Fibroblast of villous mesenchyme (primary cell): Measurements from ENCODE around the gene MKNK1. TPM values are rescaled to one million over a fixed set of nuclear protein-coding genes. Genes with fewer than 3 reads are reported as not detected.
A peak's percentile ranks its signal among the peaks of the same experiment; 100 is the strongest.

Experiments
- DNase-seq: peaks from one replicate; pipeline ENCODE4 v3.0.0-alpha.2; 2010; ENCODE audit warnings: low read depth
- H3K4me3 ChIP-seq: 2 replicates; pipeline ENCODE4 v1.5.1; 2011; ENCODE audit warnings: low read depth, mild to moderate bottlenecking, low read length
- total RNA-seq: library from RNA; depleted of rRNA; stranded (reverse); fragments of >200 nt; gene quantifications from 2 replicates; pipeline ENCODE4 v1.2.3, GENCODE V29; 2012
- TF ChIP-seq, protein P1 (sequence below): IDR thresholded peaks from 2 replicates; pipeline ENCODE4 v1.5.1; 2012; ENCODE audit warnings: low read depth, mild to moderate bottlenecking, low read length; ENCODE audit not compliant: insufficient read depth

Gene MKNK1
- total RNA-seq, 1 donor, result 14.7 TPM

DNA sequence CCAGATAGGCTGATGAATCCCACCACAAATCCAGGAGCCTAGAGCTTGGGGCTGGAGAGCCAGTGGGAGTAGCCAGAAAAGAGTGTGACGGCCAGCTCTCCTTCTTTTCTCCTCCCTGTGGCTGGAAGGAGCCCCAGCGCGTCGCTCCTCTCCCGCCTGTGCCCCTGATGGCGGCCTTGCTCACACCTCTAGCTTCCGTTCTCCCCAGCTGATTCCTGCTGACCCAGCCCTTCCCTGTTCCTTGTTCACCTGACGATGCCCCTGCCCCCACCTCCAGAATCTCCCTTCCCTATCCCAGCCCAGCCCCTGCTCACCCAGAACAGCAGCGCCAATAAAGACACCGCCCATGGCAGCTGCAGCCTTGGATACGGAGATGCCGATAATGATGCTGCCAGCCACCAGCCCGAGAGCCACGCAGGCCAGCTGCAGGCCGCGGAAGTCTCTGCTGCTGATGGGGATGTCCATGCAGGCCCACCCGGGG, 53.3 kb downstream of the MKNK1 start:
- no peak for DNase-seq
- no peak overlapping the region for H3K4me3 ChIP-seq
- TF ChIP-seq, protein P1, sequence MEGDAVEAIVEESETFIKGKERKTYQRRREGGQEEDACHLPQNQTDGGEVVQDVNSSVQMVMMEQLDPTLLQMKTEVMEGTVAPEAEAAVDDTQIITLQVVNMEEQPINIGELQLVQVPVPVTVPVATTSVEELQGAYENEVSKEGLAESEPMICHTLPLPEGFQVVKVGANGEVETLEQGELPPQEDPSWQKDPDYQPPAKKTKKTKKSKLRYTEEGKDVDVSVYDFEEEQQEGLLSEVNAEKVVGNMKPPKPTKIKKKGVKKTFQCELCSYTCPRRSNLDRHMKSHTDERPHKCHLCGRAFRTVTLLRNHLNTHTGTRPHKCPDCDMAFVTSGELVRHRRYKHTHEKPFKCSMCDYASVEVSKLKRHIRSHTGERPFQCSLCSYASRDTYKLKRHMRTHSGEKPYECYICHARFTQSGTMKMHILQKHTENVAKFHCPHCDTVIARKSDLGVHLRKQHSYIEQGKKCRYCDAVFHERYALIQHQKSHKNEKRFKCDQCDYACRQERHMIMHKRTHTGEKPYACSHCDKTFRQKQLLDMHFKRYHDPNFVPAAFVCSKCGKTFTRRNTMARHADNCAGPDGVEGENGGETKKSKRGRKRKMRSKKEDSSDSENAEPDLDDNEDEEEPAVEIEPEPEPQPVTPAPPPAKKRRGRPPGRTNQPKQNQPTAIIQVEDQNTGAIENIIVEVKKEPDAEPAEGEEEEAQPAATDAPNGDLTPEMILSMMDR, result no peak

DNA sequence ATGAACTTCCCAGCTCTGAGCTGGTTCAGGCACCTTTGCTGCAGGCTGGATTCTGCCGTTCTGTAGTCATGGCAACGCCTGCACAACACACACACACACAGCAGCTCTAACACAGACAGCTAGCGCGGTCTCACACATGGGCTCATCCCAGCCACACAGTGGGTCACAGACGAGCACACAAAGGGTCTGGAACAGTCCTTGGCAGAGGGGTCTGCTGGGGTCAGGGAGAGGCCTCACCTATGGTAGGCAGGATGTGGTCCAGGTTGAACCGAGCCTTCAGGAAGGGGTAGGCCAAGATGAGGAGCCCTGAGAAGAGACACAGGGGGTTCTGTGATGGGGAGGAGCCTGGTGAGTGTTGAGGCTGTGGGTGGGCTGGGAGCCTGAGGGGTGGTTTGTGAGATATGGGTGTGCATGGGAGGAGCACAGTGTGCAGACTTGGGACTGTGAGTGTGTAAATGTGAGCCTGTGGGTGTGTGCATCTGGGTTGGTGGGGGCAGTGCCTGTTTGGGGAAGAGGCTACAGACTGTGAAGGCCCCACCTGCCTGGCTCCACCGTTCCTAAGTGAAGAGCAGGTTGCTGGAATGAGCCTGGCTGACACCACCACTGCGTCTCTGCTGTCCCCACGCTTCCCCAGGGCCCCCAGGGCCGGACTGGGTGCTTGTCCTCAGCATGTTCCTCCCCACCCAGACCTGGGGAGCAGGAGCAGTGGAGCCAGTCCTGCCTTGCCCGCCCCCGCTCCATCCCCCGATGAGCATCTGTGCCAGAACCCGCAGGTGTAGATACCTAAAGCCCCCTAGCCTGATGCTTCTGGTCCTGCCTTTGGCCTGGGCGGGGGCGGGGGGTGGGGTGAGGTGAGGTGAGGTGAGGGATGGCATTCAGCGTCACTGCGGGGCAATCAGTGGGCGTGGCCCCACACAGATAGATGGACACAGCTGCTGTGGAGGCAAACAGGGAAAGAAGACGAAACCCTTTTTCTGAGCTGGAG, 54.1 kb downstream of the MKNK1 start:
- H3K4me3 ChIP-seq, result no peak overlapping the region
- TF ChIP-seq, protein P1, result no peak
- DNase-seq, result peak; percentile 19

DNA sequence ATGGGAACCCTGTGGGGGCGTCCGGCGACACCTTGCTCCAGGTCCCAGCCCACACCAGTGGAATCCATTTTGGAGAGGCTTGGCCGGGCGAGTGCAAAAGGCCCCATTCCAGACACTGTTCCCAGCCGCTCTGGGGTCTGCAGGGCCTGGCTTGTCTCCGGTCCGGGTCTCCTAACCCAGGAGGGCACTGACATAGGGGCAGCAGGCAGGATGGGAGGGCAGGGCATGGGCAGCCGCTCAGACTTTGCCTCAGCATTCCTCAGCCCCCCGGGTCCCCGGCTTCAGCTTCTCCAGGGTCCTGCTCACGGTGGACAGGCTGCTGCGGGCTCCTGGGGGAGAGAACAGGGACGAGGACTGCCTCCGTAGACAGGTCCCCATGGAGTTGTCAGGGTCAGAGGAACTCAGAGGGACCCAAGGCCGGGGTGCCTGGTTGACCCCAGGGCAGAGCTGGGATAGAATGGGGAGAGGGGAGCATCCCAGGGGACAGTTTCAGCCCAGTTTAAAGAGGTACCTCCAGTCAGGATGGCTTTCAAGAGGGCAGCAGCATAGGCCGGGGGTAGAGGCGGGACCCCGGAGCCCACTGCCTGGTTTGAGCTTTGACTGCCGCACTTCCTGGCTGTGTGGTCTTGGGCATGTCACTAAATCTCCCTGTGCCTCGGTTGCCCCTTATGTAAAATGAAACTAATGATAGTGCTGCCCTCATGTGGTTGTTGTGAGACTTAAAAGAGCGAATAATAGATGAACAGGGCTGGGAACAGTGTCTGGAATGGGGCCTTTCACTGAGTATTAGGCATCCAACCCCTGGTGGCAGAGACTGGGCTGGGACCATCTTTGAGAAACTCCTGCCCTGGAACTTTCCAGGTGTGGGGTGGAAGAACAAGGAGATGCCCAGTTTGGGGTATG, 56.3 kb downstream of the MKNK1 start:
- H3K4me3 ChIP-seq, result no peak overlapping the region
- TF ChIP-seq, protein P1, result peak; percentile 55
- peak; percentile 61 for DNase-seq

DNA sequence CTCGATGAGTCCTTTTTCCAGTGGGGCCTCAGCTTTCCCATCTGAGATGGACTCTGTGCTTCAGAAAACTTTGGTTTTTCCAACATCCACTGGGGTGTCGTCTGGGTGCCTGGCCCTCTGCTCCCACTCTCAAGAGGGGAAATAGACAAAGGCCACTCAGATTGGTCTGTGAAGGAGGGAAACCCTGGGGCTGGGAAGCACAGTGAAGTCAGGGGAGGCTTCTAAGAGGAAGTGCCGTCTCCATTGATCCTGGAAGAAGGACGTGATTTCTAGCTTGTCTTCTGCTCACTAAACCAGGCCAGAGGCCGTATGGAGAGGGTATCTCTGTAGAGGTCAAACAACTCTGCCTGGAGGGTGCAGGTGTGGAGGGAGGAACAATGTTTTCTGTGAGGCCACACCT, 57.9 kb downstream of the MKNK1 start:
- no peak for DNase-seq
- TF ChIP-seq, protein P1, result no peak
- H3K4me3 ChIP-seq, result no peak overlapping the region

DNA sequence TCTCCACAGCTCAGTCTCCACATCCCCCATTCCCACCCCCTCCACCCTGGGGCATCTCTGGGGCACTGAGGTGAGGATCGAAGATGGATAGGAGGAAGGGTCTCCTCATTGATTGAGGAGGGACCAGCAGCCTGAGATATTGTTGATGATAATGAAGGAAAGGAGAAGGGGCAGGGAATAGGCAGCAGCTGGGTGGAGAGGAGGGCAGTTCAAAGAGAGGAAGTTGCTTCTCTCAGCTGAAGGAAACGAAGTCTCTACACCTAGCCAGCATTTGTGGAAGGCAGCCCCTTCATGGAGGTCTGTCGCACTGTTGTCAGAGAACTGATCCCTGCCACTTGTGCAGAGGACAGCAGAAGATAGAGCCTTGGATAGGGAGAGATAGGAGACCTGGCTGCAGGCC, 58.3 kb downstream of the MKNK1 start:
- TF ChIP-seq, protein P1, result no peak
- H3K4me3 ChIP-seq, result no peak overlapping the region
- no peak for DNase-seq

DNA sequence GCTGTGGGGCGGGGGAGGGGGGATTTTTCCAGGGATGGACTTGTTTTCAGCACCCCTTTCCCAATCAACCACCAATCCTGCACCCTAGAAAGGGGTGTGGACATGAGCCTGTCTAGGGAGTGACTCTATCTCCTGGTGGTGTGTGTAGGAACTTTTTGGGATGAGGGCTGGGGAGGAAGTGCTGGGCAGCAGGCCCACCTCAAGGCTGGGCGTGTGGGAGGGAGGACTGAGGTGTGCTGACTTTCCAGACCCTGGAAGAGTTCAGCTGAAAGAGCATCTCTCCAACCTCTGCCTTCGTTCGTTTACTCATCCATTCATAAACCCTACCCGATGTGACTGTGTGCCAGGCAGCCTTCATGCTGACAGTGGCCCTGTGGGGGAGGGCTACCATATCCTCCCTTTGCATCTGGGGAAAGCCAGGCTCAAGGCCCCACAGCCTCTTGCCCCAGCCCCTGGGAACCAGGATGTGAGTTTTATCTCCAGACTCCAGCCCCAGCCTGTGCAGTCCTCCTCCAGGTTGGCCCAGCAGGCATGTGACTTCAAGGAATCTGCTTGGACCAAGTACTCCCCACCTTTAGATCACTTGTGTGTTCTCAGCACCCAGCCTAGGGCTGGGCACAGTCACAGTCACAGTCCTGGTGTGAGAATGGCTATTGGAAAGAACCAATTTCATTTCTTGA, 59.4 kb downstream of the MKNK1 start:
- TF ChIP-seq, protein P1, result peak; percentile 4
- H3K4me3 ChIP-seq, result no peak overlapping the region
- DNase-seq, result no peak
